Measurements from ENCODE around the gene BLVRA. TPM values are rescaled to one million over a fixed set of nuclear protein-coding genes. Genes with fewer than 3 reads are reported as not detected.
A peak's percentile ranks its signal among the peaks of the same experiment; 100 is the strongest.

The BLVRA gene
- total RNA-seq, 1 experiment from 2014 or later, result 29.7 TPM

DNA sequence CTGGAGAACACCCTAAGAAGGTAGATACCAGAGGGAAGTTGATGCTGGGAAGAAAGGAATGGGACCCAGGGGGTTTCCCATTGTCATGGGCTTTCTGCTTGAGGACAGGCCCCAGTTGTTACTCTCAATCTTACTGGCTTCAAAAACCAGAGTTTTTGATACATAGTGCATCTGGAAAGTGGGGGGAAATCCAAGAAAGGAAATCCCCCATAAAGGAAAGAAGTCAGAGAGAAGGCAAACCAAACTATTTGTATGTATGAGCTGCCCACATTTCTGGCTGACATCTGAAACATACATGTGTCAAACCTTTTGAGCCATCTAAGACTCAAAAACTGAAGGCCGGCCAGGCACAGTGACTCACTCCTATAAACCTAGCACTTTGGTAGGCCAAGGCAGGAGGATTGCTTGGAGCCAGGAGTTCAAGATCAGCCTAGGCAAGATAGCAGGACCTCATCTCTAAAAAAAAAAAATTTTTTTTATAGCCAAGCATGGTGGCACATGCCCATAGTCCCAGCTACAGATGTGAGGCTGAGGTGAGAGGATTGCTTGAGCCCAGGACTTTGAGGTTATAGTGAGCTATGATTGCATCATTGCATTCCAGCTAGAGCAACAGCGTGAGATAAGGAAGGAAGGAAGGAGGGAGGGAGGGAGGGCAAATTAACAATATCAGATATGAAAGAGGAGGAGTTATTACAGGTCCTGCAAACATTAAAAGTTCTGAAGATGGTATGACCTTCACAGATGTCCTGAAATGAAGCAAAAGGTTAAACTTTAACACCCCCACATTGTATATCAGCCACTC lies 22.5 kb upstream of the BLVRA start:
- Histone ChIP-seq H3K36me3 (ENCODE audit: control insufficient read depth in 1 of 2, insufficient read depth in 2 of 2, low read length in 2 of 2) (no peaks in the 10 kb centered on the region), H3K9me3 (ENCODE audit: control insufficient read depth in 1 of 2, insufficient read depth in 1 of 2, low read depth in 1 of 2, low read length in 2 of 2) (no peaks in the 10 kb centered on the region), H4K20me1 (ENCODE audit: insufficient read depth) (no peaks in the 10 kb centered on the region), H3K79me2 (ENCODE audit: insufficient read depth, low read length) (no peaks in the 10 kb centered on the region), H3K4me1 (ENCODE audit: control insufficient read depth in 1 of 2, insufficient read depth in 2 of 2, low read length in 2 of 2) (no peaks in the 10 kb centered on the region), H3K9ac (ENCODE audit: low read length) (no peak overlapping the region), H3K4me3 (replicated peaks in 1 of 2; ENCODE audit: low read depth in 1 of 2, low read length in 2 of 2) (no peak overlapping the region), H3K27ac (ENCODE audit: low read depth, low read length) (no peak overlapping the region), H3K27me3 (ENCODE audit: insufficient read depth, low read length) (no peaks in the 10 kb centered on the region), H3K9me2 (ENCODE audit: insufficient read depth) (no peaks in the 10 kb centered on the region), H3K4me2 (ENCODE audit: low read length) (no peak overlapping the region), H2AFZ (ENCODE audit: low read depth, low read length, poor library complexity, severe bottlenecking) (no peak overlapping the region)
- ChIA-PET CTCF (interaction anchor here (2.2 kb wide), 1 partner anchor 153 kb away, joined by 7 read pairs; the partner anchor contains the start of gene STK17A), POLR2A (interaction anchor here (0.9 kb wide), 1 partner anchor 22 kb away, joined by 4 read pairs; the partner anchor contains the start of gene BLVRA), RAD21 (ENCODE audit: low non-redundant PET in 1 of 2, low total read pairs in 2 of 2, uncharacterized antibody in 2 of 2, unreplicated experiment in 2 of 2) (interaction anchor here in 1 of 2 experiments (0.6 kb wide), 1 partner anchor 71 kb away, joined by 3 read pairs; no protein-coding TSS in a partner anchor)
- DNase-seq (ENCODE audit: low read depth, low spot score) (no peak), ATAC-seq (no peak; the same call in 1 of the 2 replicates)
- BruUV-seq (replicated peaks), result no TSS peak
- TF ChIP-seq POLR2AphosphoS5 (IDR thresholded peaks at IDR 0.05; ENCODE audit: low read depth, low read length), result no peak
- TF ChIP-seq SRF (IDR thresholded peaks at IDR 0.05; ENCODE audit: low read depth), result no peak
- no peak for TF ChIP-seq TCF7L2 (IDR thresholded peaks at IDR 0.05; ENCODE audit: borderline replicate concordance, extremely low read depth, insufficient read depth, insufficient read length)
- no peak for TF ChIP-seq ZNF274 (IDR thresholded peaks at IDR 0.05; ENCODE audit: low read depth, low read length)
- peak; percentile 36; the same call in 1 of the 2 replicates for TF ChIP-seq CEBPB (IDR thresholded peaks at IDR 0.05; ENCODE audit: low read depth)
- TF ChIP-seq SIN3A (IDR thresholded peaks at IDR 0.05; ENCODE audit: low read depth), result no peak
- no peak for TF ChIP-seq EZH2phosphoT487 (IDR thresholded peaks at IDR 0.05; ENCODE audit: borderline replicate concordance)
- intact Hi-C loops (cut with micrococcal nuclease), result no loop called here

GRCh38 chr7:43737467-43738127 lies 20.9 kb upstream of the BLVRA start:
- no peak for DNase-seq (ENCODE audit: low read depth, low spot score)
- POLR2A ChIA-PET, result no interaction called here
- no peaks in the 10 kb centered on the region for H3K9me3 ChIP-seq (ENCODE audit: control insufficient read depth in 1 of 2, insufficient read depth in 1 of 2, low read depth in 1 of 2, low read length in 2 of 2)
- no peaks in the 10 kb centered on the region for H4K20me1 ChIP-seq (ENCODE audit: insufficient read depth)
- RAD21 ChIA-PET (ENCODE audit: low non-redundant PET in 1 of 2, low total read pairs in 2 of 2, uncharacterized antibody in 2 of 2, unreplicated experiment in 2 of 2), result no interaction called here
- H2AFZ ChIP-seq (ENCODE audit: low read depth, low read length, poor library complexity, severe bottlenecking), result no peak overlapping the region
- TF ChIP-seq CBX3 (IDR thresholded peaks at IDR 0.05; ENCODE audit: low read depth) (no peak), ZNF274 (IDR thresholded peaks at IDR 0.05; ENCODE audit: low read depth, low read length) (no peak), POLR2A (IDR thresholded peaks at IDR 0.05; ENCODE audit: borderline replicate concordance, extremely low read depth, insufficient read depth, insufficient read length) (no peak), FOSL1 (IDR thresholded peaks at IDR 0.05; ENCODE audit: low read depth) (no peak), EZH2 (IDR thresholded peaks at IDR 0.05) (no peak), ZFX (IDR thresholded peaks at IDR 0.05) (no peak), ELF1 (IDR thresholded peaks at IDR 0.05; ENCODE audit: borderline replicate concordance, low read depth) (no peak), CEBPB (IDR thresholded peaks at IDR 0.05; ENCODE audit: low read depth) (no peak)
- H3K79me2 ChIP-seq (ENCODE audit: insufficient read depth, low read length), result no peaks in the 10 kb centered on the region
- ATAC-seq, result no peak
- intact Hi-C loops (cut with micrococcal nuclease), result no loop called here
- H3K36me3 ChIP-seq (ENCODE audit: control insufficient read depth in 1 of 2, insufficient read depth in 2 of 2, low read length in 2 of 2), result no peaks in the 10 kb centered on the region
- no peak overlapping the region for H3K9ac ChIP-seq (ENCODE audit: low read length)
- H3K27me3 ChIP-seq (ENCODE audit: insufficient read depth, low read length), result no peaks in the 10 kb centered on the region
- H3K4me1 ChIP-seq (ENCODE audit: control insufficient read depth in 1 of 2, insufficient read depth in 2 of 2, low read length in 2 of 2), result no peaks in the 10 kb centered on the region
- no peaks in the 10 kb centered on the region for H3K9me2 ChIP-seq (ENCODE audit: insufficient read depth)
- CTCF ChIA-PET, result no interaction called here
- no TSS peak for BruUV-seq (replicated peaks)
- H3K4me2 ChIP-seq (ENCODE audit: low read length), result no peak overlapping the region
- no peak overlapping the region for H3K27ac ChIP-seq (ENCODE audit: low read depth, low read length)
- no peak overlapping the region for H3K4me3 ChIP-seq (replicated peaks in 1 of 2; ENCODE audit: low read depth in 1 of 2, low read length in 2 of 2)

Measured in HCT116 (cell line).